KBM-7 (cell line): ENCODE data around the gene TBC1D9.
A peak's percentile ranks its signal among the peaks of the same experiment; 100 is the strongest.
"Not testable (repeated sequence)": the region's sequence is repeated elsewhere in the genome, so short reads cannot be mapped to it uniquely, and the experiment has no call there.

Experiments
- DNase-seq: peaks from one replicate; pipeline ENCODE4 v3.0.0-alpha.2; 2015
- in situ Hi-C: fragments of 300-500 bp; cut with MboI; formaldehyde crosslinking; loops from 2 replicates; pipeline ENCODE4 v1.14.3; 2020; ENCODE audit warnings: low sequenced_read_pairs, low pct_unique_long_range_greater_than_20kb, mixed read lengths

TBC1D9 gene

DNA sequence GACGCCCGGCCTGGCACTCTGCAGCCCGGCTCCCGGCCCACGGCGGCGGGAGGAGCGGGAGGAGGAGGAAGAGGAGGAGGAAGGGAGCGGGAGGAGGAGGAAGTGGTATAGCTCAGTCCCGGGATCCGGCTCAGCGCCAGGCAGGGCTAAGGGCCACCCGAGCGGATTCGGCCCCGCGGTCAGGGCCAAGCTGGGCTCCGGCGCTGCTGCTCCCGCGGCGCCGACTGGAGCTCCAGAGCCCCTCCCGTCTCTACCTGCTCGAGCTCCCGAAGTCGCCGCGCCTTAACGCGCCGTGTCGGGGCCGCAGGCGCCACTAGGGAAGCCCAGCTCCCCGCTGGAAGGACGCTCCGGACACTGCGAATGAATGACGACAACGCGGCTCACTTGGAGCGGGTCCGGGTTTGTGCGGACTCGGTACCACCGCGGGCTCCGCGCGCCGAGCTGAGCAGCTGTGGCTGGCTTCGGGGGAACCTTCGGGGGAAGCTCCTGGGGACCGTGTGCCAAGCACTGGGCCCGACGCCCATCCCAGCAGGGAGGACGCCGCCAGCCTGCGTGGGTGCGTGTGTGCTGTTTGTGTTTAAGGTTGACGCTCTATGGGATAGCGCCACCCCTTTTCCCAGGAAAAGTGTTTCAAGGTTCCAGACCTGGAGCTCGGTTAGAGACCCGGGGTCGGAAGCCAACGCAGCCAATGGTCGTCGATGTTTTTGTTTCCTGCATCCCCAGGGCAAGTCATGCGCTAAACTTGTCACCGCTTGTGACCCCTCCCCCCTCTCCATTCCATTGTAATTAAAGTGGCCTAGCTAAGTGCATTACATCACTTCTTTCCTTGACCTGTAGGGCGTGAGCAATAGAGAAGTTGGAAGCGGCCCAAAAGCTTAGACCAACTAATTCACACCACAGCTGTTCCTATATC is at the start of gene TBC1D9:
TSS of gene TBC1D9 (minus strand) at position 67 of the 913 bp plus-strand sequence. CDS start 340 bp downstream, outside the sequence.
- in situ Hi-C loops, result no loop called here

DNA sequence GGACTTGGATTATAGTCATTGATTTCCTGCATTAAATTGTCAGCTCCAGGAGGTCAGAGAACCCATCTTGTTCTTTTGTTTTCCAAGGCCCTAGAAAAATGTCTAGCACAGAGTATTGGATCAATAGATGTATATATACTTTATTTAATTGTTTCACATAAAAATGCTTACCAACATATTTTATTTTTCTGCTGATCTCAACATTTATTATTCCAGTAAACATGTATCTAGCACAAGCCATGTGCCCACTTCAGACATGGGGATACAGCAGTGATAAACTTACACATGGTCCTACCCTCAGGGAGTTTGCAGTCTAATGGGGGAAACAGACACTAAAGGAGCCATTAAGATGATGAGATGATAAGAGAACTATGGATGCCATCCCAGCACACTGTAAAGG is 49.1 kb upstream of the TBC1D9 start:
- in situ Hi-C loops, result no loop called here
- no peak for DNase-seq

More for the DNA sequence above, at the start of gene TBC1D9:
- DNase-seq, result peak; percentile 90

DNA sequence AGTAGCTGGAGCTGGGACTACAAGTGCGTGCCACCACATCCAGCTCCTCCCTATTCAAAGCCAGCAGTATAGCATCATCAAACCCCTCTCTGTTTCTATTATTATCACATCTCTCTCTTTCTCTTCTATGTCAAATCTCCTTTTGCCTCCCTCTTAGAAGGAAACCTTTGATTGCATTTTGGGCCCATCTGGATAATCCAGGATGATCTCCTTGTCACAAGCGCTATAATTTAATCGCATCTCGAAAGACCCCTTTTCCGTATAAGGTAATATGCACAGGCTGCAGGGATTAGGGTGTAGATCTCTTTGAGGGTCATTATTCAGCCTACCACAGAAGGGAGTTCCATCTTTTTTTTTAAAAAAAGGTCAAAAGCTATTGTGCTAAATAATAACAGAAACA is 46.4 kb upstream of the TBC1D9 start:
- in situ Hi-C loops, result no loop called here
- DNase-seq, result no peak

DNA sequence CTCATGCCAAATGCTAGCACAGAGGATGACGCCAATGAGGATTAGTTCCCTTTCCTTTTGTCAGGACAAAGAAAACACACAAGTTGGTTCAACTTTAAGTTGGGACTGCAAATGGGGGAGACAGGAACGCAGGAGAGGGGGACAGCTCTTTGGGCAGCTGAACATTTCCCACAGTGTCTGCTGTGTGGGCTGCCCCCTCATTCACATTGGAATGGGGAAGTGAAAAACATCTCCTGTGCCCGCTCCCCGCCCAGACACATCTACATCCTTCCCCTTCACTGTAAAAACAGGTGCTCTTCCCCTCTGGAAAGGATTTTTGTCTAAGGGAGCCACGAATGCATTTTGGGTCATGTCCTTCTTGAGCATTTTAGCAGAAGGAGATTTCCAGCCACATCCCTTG is 44.5 kb upstream of the TBC1D9 start:
- peak; percentile 70 for DNase-seq
- in situ Hi-C loops, result no loop called here

DNA sequence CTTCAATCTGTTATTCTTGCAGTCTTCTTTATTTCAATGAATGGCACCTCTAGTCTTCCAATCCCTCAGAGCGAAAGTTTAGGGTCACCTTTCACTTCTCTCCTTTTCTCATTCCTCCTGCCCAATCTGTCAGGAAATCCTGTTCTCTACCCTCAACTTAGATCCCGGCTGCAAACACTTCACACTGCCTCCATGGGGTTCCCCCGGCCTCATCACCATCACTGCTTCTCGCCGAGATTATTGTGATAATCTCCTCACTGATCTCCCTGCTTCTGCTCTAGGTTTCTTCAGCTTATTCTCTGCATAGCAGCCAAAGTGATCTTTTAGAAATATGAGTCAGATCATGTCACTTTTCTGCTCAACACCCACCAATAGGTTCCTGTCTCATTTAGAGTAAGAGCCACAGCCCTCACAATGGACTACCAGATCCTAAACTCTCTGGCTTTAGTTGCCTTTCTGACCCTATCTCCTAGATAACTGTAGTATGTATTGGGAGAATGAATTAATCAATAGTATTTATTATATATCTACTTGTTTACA is 43.6 kb upstream of the TBC1D9 start:
- in situ Hi-C loops, result no loop called here
- no peak for DNase-seq

DNA sequence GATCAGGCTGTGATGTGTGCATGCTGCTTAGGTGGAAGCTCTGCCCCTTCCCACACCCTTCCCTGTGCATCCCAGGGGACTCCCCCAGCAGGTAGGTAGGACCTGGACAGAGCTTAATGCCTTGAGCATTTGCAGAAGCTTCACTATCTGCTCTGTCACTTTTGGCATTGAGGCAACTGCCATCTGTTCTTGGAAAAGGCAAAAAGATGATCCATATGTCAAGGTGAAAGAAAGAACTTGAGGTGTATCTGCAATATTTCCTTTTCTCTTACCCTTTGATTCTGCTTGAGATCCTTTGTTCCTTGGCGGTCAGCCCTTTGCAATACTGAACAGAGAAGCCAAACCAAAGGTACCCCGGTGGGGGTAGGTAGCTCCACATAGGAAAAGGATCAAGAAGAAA is 37.1 kb upstream of the TBC1D9 start:
- in situ Hi-C loops, result no loop called here

DNA sequence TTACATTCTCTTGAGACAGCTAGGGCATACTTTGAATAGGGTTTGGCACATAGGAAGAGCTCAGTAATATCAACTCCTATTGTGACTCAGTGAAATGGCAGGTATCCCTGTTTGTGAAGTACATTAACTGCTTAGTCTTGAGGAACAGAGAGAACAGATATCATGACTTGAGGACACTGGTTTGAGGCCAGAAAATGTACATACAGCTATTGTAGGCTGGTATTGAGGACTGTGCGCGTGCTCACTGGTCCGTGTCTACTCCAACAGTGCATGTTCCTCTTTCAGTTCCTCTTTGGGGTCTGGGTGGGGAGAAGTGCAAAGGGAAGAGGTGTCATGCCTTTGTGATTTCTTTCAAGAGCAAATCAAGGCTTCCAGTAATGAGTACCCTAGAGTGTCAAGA is 34.6 kb upstream of the TBC1D9 start:
- in situ Hi-C loops, result no loop called here
- peak; percentile 89 for DNase-seq

More for the DNA sequence above, 37.1 kb upstream of the TBC1D9 start:
- DNase-seq, result no peak

DNA sequence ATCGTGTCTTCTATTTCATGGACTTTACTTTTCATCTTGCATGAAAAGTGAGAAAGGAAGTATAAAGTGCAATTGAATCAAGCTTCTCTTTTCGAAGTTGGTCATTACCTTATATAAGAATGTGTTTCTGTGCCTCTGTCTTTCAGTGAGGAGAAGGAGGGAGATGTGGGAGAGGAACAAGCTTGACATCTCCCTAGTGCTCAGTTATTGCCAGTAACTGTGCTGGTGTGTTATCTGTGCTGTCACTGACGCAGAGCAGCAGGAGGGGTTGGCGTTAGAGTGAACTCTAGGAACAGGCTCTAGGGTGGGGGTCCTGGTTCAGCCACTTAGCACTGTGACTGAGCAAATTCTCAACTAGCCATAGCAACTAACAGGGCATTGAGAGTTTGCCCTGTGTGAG is 34.0 kb upstream of the TBC1D9 start:
- in situ Hi-C loops, result no loop called here
- DNase-seq, result no peak

DNA sequence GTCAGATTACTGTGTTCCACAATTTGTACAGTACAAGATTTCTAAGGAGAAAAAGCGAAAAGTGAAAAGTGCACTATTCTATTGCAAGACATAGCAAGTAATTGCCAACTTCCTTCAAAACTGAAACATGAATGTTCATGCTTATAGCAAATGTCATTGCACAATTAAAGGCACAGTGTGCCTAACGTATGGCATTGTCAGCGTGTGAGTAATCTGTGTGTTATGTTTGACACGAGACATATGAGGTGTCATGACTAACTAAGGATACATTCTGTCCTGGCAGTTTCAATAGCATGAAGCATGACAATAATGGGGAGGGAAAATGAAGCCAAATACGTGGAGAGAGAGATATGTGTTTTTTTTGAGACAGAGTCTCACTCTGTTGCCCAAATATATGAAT is 33.6 kb upstream of the TBC1D9 start:
- in situ Hi-C loops, result no loop called here
- no peak for DNase-seq

DNA sequence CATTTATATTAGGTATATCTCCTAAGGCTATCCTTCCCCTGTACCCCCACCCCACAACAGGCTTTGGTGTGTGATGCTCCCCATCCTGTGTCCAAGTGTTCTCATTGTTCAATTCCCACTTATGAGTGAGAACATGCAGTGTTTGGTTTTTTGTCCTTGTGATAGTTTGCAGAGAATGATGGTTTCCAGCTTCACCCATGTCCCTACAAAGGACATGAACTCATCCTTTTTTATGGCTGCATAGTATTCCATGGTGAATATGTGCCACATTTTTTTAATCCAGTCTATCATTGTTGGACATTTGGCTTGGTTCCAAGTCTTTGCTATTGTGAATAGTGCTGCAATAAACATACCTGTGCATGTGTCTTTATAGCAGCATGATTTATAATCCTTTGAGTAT is 26.6 kb upstream of the TBC1D9 start:
- DNase-seq, in situ Hi-C loops: not testable (repeated sequence)

DNA sequence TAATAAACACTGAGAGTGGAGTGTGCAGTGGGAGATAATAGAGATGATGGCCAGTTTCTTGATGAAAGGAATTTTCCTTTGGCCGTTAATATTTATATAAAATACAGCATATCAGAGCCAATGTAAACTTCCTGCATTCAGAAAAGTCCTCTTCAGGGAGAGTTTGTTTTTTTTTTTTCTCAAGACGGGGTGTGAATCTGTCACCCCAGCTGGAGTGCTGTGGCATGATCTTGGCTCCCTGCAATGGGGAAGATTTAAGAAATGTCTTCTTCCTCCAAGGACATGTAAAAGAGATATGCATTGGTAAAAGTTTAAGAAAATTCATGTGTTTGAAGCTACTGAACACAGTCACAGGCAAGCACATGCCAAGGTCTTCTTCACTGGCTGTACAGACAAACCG is 25.4 kb upstream of the TBC1D9 start:
- DNase-seq, result no peak
- in situ Hi-C loops, result no loop called here

DNA sequence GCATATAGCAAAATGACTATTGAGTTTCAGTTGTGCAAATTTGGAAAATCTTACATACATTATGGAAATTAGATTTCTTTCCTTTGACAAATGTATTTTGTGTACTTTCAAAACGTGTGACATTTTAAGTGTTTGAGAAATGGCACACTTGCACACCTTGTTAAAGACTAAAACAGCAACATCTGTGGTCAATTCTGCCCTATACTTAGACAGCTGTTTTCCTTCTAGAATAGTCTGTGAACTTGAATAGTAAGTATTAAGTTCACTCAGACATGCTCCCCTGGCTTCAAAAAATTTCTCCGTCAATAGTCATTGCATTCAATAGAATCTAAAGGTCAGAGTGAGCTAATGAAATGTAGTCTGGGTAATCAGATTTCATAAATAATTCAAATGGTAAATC is 21.7 kb upstream of the TBC1D9 start:
- no peak for DNase-seq
- in situ Hi-C loops, result no loop called here

DNA sequence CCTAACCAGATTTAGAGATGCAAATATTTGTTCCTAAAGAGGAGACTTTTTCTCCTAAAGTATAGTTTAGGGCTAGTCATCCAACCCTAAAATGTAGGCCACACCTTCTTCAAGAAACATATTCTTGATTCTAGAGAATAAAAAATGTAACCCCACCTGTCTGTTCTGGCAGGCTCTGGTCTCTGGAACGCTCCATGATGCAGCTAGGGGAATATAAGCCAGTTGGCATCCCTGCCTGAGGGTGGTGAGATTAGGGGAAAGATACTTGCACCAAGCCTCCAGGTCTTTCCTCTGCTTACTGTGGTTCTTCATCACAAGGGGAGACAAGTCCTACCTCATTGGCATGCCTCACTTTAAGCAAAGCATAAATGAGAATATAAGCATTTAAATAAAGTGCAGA is 21.2 kb upstream of the TBC1D9 start:
- no peak for DNase-seq
- in situ Hi-C loops, result no loop called here

DNA sequence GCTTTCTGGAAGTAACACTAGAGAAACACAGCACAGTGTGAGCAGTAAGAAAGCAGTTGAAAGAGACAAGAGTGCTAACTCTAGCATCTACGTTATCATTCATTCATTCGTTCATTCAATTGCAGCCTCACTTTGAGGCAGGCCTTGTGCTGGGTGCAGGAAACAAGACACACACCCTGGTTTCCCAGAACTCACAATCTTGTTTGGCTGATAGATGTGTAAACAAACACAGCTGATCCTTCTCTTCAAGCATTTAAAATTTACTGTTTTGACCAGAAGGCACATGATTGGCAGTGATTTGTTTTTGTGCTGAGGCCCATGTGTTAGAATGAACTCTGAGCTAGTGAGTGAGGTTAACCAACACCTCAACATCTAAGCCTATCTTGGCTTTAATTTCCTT is 20.4 kb upstream of the TBC1D9 start:
- no peak for DNase-seq
- in situ Hi-C loops, result no loop called here

DNA sequence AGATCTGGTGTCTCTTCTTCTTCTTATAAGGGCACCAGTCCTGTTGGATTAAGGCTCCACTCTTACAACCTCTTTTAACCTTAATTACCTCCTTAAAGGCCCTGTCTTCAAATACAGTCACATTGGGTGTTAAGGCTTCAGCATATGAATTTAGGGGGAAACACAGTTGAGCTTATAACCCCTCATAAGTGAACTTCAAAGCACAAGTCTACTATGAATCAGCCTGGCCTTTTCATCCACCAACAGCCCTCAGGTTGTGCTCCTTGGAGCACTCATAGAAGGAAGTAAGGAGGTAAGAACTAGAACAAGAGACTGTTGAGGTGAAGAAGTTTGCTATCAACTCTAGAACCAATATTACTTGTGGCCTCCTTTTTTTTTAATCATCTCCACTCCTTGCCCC is 18.8 kb upstream of the TBC1D9 start:
- in situ Hi-C loops, result no loop called here

DNA sequence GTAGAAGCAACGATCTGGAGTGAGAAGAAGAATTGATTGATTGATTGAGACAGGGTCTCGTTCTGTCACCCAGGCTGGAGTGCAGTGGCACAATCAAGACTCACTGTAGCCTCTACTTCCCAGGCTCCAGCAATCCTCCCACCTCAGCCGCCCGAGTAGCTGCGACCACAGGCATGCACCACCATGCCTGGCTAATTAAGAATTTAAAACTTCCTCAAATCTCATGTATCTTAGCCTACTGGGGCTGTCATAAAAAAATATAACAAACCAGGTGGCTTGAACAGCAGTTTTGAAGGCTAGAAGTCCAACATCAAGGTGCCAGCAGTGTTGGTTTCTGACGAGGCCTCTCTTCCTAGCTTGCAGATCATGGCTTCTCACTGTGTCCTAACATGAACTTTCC is 18.3 kb upstream of the TBC1D9 start:
- DNase-seq, result peak; percentile 59
- in situ Hi-C loops, result no loop called here

More for the DNA sequence above, 18.8 kb upstream of the TBC1D9 start:
- DNase-seq, result no peak

DNA sequence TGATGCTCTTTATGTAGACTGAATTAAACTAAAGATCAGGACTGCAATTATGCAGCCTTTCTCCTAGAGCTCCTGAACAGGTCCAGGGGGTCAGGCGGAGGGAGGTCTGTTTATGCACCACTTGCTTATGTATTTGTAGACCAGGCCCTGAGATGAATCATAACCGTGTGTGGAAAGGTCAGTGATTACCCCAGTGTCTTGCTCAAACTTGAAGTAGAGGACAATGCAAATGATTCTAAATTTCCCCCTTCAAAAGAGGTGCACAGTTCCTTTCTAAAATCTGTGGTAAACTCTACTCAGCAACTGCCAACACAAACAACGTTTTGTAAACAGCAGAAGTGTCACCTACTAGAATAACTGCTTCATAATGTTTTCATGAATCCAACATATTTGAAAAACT is 13.0 kb upstream of the TBC1D9 start:
- in situ Hi-C loops, result no loop called here
- no peak for DNase-seq

DNA sequence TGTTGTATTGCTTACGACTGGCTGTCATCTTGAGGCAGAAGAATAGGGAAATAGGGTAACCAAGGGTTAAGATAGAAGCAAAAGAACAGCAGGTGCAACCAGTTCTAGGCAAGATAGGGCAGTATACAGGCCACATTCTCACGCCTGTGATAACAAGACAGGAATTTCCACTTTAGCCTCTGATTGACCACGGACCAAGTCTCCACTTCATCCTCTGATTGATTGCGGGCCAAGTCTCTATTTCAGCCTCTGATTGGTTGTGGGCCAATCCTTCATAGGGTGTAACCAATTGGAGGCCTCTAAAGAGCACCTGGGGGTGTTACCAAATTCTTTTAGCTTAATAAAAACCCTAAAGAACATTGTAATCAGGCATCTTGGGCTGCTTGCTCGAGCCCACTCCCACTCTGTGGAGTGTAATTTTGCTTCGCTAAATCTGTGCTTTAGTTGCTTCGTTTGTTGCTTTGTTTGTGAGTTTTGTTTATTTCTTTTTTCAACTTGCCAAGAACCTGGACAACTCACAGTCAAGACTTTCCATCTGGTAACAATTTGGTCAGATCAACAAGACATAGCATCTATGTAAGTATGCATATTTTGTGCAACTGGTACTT is 8.7 kb upstream of the TBC1D9 start:
- no peak for DNase-seq
- in situ Hi-C loops, result no loop called here

DNA sequence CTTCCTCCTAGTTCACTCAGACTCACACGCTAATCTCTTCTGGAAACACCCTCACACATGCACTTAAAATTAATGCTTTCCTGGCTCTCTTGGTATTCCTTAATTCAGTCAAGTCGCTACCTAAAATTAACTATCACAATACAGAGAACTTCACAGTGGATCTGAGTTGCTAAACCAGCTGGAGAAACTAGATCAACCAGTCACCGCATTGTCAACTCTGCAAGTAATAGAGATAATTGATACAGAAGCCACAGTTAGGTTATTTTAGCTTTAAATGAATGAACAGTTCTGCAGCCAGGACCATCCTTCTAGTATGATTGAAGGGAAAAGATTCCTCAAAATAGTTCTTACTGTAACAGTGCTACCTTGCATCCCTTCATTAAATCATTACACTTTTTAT is 6.0 kb upstream of the TBC1D9 start:
- in situ Hi-C loops, result no loop called here
- no peak for DNase-seq

DNA sequence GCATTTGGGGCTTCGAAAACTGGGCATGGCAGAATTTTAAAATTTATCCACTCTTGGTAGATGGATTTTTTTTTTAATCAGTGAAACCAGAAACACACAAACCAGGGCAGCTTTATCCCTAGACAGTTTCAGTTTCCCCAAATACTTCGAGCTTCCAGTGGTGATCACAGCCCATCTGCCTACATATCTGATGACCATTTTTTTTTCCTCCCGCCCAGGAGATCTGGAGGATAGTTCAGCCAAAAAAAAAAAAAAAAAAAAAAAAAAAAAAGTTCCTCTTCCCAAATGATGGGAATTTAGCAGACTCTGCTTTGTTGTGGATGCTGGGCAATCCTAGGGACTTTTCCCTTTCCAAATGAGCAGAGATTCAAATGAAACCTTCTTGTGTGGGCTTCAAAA is 1.0 kb upstream of the TBC1D9 start:
- in situ Hi-C loops, result no loop called here
- DNase-seq, result no peak
